ENCODE results near the gene ULK3. TPM values are rescaled to one million over a fixed set of nuclear protein-coding genes. Genes with fewer than 3 reads are reported as not detected.

Gene ULK3
- total and polyA plus RNA-seq, 10 of the 15 experiments (the other 5 are each of a cell fraction or from before 2014, with no cell fraction given): 0.64 to 38.8 (median 27.1) TPM

DNA sequence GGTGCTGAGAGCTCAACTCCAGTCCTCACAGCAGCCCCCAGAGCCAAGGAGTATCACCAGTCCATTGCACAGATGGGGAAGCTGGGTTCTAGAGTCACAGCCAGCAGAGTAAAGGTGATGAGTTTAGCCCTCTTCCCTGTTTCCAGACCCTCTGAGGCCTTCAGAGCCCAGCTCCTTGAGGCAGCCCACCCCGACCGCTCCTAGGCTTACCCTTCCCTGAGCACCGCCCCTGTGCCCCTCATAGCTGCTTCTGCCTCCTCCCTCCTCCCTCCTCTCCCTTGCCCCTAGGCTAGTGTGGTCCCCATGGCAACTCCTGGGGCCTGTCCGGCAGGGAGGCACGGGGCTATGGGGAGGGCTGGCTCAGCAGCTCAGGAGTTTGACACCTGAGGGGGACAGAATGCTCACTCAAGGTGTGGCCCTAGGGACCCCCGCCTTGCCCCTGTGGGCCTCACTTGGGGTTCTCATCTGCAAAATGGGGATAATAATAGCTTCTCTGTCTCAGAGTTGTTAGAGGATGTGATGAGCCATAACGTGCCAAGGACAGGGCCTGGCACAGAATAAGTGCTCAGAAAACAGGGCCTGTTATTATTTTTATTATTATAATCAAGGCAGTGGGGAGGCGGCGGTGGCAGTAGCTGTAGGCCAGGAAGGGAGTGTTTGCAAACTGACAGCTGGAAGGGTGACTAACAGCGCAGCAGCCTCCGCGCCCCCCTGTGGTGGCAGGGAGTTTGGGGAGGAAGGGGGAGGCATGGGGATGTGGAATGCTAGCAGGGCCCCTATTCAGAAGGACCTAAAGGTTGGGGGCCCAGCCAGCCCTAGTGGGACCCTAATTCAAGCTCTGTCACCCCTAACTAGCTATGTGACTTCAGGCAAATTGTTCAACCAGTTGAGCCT is 49.6 kb downstream of the ULK3 start (continued):
- 0 out of 2 replicates have a peak, but pooled peaks have one; percentile 24 for TF ChIP-seq POLR2AphosphoS2 (IDR thresholded peaks at IDR 0.05; ENCODE audit: low read depth, low read length)
- TF ChIP-seq CBFB (IDR thresholded peaks at IDR 0.05; ENCODE audit: low read depth): no peak
- no peak for TF ChIP-seq RB1 (IDR thresholded peaks at IDR 0.05; ENCODE audit: borderline replicate concordance)
- TF ChIP-seq CHD1 (IDR thresholded peaks at IDR 0.05; ENCODE audit: low read depth, low read length): no peak
- TF ChIP-seq NFXL1 (IDR thresholded peaks at IDR 0.05; ENCODE audit: borderline replicate concordance): no peak
- TF ChIP-seq, protein P1, sequence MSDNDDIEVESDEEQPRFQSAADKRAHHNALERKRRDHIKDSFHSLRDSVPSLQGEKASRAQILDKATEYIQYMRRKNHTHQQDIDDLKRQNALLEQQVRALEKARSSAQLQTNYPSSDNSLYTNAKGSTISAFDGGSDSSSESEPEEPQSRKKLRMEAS (IDR thresholded peaks at IDR 0.05; ENCODE audit: low read depth, low read length): peak; percentile 29; the same call in 1 of the 2 replicates
- no peak for TF ChIP-seq EP300 (IDR thresholded peaks at IDR 0.05; ENCODE audit: borderline replicate concordance in 1 of 2, control insufficient read depth in 1 of 2, low read depth in 2 of 2, low read length in 2 of 2)
- TF ChIP-seq STAT3 (IDR thresholded peaks at IDR 0.05; ENCODE audit: low read depth, low read length): no peak
- no peak for TF ChIP-seq SP1 (IDR thresholded peaks at IDR 0.05; ENCODE audit: low read depth, low read length)
- TF ChIP-seq YY1 (IDR thresholded peaks at IDR 0.05; ENCODE audit: low read depth, low read length): 0 out of 2 replicates have a peak, but pooled peaks have one; percentile 49
- no peak for TF ChIP-seq CBX3 (IDR thresholded peaks at IDR 0.05; ENCODE audit: borderline replicate concordance, low read depth)
- TF ChIP-seq FOXM1 (IDR thresholded peaks at IDR 0.05; ENCODE audit: low read depth, low read length): no peak
- no peak for TF ChIP-seq SRF (IDR thresholded peaks at IDR 0.05; ENCODE audit: low read depth in 2 of 2, low read length in 2 of 2)
- TF ChIP-seq RFX5 (IDR thresholded peaks at IDR 0.05; ENCODE audit: low read depth, low read length): no peak
- TF ChIP-seq SPI1 (IDR thresholded peaks at IDR 0.05; ENCODE audit: borderline replicate concordance, insufficient read depth, low read depth, low read length): no peak
- 0 out of 2 replicates have a peak, but pooled peaks have one; percentile 1 for TF ChIP-seq ZNF24 (IDR thresholded peaks at IDR 0.05)
- TF ChIP-seq IKZF2 (IDR thresholded peaks at IDR 0.05): peak in 1 of 2 experiments; percentile 26; a peak in 1 of 4 replicates
- TF ChIP-seq, protein P2, sequence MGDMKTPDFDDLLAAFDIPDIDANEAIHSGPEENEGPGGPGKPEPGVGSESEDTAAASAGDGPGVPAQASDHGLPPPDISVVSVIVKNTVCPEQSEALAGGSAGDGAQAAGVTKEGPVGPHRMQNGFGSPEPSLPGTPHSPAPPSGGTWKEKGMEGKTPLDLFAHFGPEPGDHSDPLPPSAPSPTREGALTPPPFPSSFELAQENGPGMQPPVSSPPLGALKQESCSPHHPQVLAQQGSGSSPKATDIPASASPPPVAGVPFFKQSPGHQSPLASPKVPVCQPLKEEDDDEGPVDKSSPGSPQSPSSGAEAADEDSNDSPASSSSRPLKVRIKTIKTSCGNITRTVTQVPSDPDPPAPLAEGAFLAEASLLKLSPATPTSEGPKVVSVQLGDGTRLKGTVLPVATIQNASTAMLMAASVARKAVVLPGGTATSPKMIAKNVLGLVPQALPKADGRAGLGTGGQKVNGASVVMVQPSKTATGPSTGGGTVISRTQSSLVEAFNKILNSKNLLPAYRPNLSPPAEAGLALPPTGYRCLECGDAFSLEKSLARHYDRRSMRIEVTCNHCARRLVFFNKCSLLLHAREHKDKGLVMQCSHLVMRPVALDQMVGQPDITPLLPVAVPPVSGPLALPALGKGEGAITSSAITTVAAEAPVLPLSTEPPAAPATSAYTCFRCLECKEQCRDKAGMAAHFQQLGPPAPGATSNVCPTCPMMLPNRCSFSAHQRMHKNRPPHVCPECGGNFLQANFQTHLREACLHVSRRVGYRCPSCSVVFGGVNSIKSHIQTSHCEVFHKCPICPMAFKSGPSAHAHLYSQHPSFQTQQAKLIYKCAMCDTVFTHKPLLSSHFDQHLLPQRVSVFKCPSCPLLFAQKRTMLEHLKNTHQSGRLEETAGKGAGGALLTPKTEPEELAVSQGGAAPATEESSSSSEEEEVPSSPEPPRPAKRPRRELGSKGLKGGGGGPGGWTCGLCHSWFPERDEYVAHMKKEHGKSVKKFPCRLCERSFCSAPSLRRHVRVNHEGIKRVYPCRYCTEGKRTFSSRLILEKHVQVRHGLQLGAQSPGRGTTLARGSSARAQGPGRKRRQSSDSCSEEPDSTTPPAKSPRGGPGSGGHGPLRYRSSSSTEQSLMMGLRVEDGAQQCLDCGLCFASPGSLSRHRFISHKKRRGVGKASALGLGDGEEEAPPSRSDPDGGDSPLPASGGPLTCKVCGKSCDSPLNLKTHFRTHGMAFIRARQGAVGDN (IDR thresholded peaks at IDR 0.05): no peak; the same call in 1 of the 2 replicates
- TF ChIP-seq ATF7 (IDR thresholded peaks at IDR 0.05; ENCODE audit: low read depth): no peak
- peak; percentile 75; the same call in 1 of the 2 replicates for TF ChIP-seq SMC3 (IDR thresholded peaks at IDR 0.05; ENCODE audit: borderline replicate concordance, low read length)
- TF ChIP-seq MEF2A (IDR thresholded peaks at IDR 0.05; ENCODE audit: insufficient read depth, low read depth, low read length): no peak
- peak; percentile 73; the same call in 1 of the 2 replicates for TF ChIP-seq MXI1 (IDR thresholded peaks at IDR 0.05; ENCODE audit: low read depth, low read length)
- no peak for TF ChIP-seq EED (IDR thresholded peaks at IDR 0.05; ENCODE audit: low read depth)
- no peak for TF ChIP-seq TAF1 (IDR thresholded peaks at IDR 0.05; ENCODE audit: borderline replicate concordance, low read depth, low read length)
- TF ChIP-seq, protein P3, sequence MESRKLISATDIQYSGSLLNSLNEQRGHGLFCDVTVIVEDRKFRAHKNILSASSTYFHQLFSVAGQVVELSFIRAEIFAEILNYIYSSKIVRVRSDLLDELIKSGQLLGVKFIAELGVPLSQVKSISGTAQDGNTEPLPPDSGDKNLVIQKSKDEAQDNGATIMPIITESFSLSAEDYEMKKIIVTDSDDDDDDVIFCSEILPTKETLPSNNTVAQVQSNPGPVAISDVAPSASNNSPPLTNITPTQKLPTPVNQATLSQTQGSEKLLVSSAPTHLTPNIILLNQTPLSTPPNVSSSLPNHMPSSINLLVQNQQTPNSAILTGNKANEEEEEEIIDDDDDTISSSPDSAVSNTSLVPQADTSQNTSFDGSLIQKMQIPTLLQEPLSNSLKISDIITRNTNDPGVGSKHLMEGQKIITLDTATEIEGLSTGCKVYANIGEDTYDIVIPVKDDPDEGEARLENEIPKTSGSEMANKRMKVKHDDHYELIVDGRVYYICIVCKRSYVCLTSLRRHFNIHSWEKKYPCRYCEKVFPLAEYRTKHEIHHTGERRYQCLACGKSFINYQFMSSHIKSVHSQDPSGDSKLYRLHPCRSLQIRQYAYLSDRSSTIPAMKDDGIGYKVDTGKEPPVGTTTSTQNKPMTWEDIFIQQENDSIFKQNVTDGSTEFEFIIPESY (IDR thresholded peaks at IDR 0.05): no peak

All from GM12878 (cell line).